ENCODE measurements around the gene ZNF670. TPM values are rescaled to one million over a fixed set of nuclear protein-coding genes. Genes with fewer than 3 reads are reported as not detected.

The ZNF670 gene
- total RNA-seq, 1 experiment from 2014 or later, result 5.2 TPM

- Histone ChIP-seq H3K36me3 (no peaks in the 10 kb centered on the region), H3K4me3 (peak overlapping the region; percentile 45), H3K27me3 (no peaks in the 10 kb centered on the region), H3K9me3 (no peaks in the 10 kb centered on the region)
- DNase-seq, result peak; percentile 35
Observed at GRCh38 chr1:247111259-247111699, 32.7 kb upstream of the ZNF670 start.

GRCh38 chr1:247110627-247111258 lies 32.1 kb upstream of the ZNF670 start:
- no peaks in the 10 kb centered on the region for H3K9me3 ChIP-seq
- H3K4me3 ChIP-seq, result peak overlapping the region; percentile 45
- no peak for DNase-seq
- no peaks in the 10 kb centered on the region for H3K36me3 ChIP-seq
- no peaks in the 10 kb centered on the region for H3K27me3 ChIP-seq

- H3K36me3 ChIP-seq, result peaks cover 2% of the 10 kb centered on the region; the same call in 1 of the 2 replicates
- H3K27me3 ChIP-seq, result no peaks in the 10 kb centered on the region
- no peak for DNase-seq
- H3K4me3 ChIP-seq, result no peak overlapping the region
- peaks cover 19% of the 10 kb centered on the region for H3K9me3 ChIP-seq
Observed at GRCh38 chr1:247107694-247108093, 29.1 kb upstream of the ZNF670 start.

GRCh38 chr1:247105966-247106365 lies 27.4 kb upstream of the ZNF670 start:
- no peak for DNase-seq
- H3K27me3 ChIP-seq, result no peaks in the 10 kb centered on the region

GRCh38 chr1:247104965-247105364 lies 26.4 kb upstream of the ZNF670 start:
- H3K27me3 ChIP-seq, result no peaks in the 10 kb centered on the region
- H3K4me3 ChIP-seq, result peak overlapping the region; percentile 91
- peaks cover 29% of the 10 kb centered on the region for H3K36me3 ChIP-seq
- no peak for DNase-seq
- peaks cover 46% of the 10 kb centered on the region for H3K9me3 ChIP-seq

More at GRCh38 chr1:247105966-247106365, 27.4 kb upstream of the ZNF670 start:
- Histone ChIP-seq H3K36me3 (peaks cover 19% of the 10 kb centered on the region), H3K4me3 (no peak overlapping the region), H3K9me3 (peaks cover 36% of the 10 kb centered on the region)

GRCh38 chr1:247103859-247104591 lies 25.4 kb upstream of the ZNF670 start, which contains the start of gene ZNF669:
TSS of gene ZNF669 (minus strand) at chr1:247104356. CDS start at chr1:247104199, 157 bp downstream.
- H3K9me3 ChIP-seq, result peaks cover 54% of the 10 kb centered on the region
- DNase-seq, result peak; percentile 99
- peak within 1 kb of the TSS; percentile 91 for H3K4me3 ChIP-seq
- no peaks in the 10 kb centered on the region for H3K27me3 ChIP-seq
- H3K36me3 ChIP-seq, result peaks cover 39% of the 10 kb centered on the region

- no peak overlapping the region; the same call in 1 of the 2 replicates for H3K4me3 ChIP-seq
- no peaks in the 10 kb centered on the region for H3K27me3 ChIP-seq
- peaks cover 62% of the 10 kb centered on the region for H3K9me3 ChIP-seq
- DNase-seq, result no peak
- H3K36me3 ChIP-seq, result peaks cover 55% of the 10 kb centered on the region
Observed at GRCh38 chr1:247102381-247102780, 23.8 kb upstream of the ZNF670 start.

GRCh38 chr1:247100676-247101279 lies 22.2 kb upstream of the ZNF670 start:
- no peaks in the 10 kb centered on the region for H3K27me3 ChIP-seq
- no peak for DNase-seq
- H3K36me3 ChIP-seq, result peaks cover 62% of the 10 kb centered on the region
- peaks cover 62% of the 10 kb centered on the region for H3K9me3 ChIP-seq
- no peak overlapping the region for H3K4me3 ChIP-seq

GRCh38 chr1:247096958-247097357 lies 18.3 kb upstream of the ZNF670 start:
- H3K27me3 ChIP-seq, result no peaks in the 10 kb centered on the region
- H3K9me3 ChIP-seq, result peaks cover 38% of the 10 kb centered on the region
- no peak for DNase-seq
- H3K36me3 ChIP-seq, result peaks cover 52% of the 10 kb centered on the region
- no peak overlapping the region for H3K4me3 ChIP-seq

GRCh38 chr1:247096544-247096943 lies 17.9 kb upstream of the ZNF670 start:
- Histone ChIP-seq H3K27me3 (no peaks in the 10 kb centered on the region), H3K4me3 (no peak overlapping the region), H3K9me3 (peaks cover 34% of the 10 kb centered on the region), H3K36me3 (peaks cover 48% of the 10 kb centered on the region)
- no peak for DNase-seq

GRCh38 chr1:247096112-247096511 lies 17.5 kb upstream of the ZNF670 start:
- Histone ChIP-seq H3K9me3 (peaks cover 29% of the 10 kb centered on the region), H3K36me3 (peaks cover 44% of the 10 kb centered on the region), H3K27me3 (no peaks in the 10 kb centered on the region), H3K4me3 (no peak overlapping the region)
- DNase-seq, result no peak

GRCh38 chr1:247090455-247090854 lies 11.8 kb upstream of the ZNF670 start:
- no peak overlapping the region for H3K4me3 ChIP-seq
- H3K27me3 ChIP-seq, result no peaks in the 10 kb centered on the region
- H3K9me3 ChIP-seq, result peaks cover 2% of the 10 kb centered on the region; the same call in 1 of the 2 replicates
- no peak for DNase-seq
- no peaks in the 10 kb centered on the region for H3K36me3 ChIP-seq

GRCh38 chr1:247089616-247090375 lies 11.2 kb upstream of the ZNF670 start:
- Histone ChIP-seq H3K36me3 (no peaks in the 10 kb centered on the region), H3K27me3 (no peaks in the 10 kb centered on the region), H3K9me3 (peaks cover 2% of the 10 kb centered on the region; the same call in 1 of the 2 replicates), H3K4me3 (no peak overlapping the region)
- no peak for DNase-seq

- Histone ChIP-seq H3K36me3 (no peaks in the 10 kb centered on the region), H3K9me3 (no peaks in the 10 kb centered on the region), H3K27me3 (no peaks in the 10 kb centered on the region), H3K4me3 (no peak overlapping the region)
- no peak for DNase-seq
Observed at GRCh38 chr1:247088967-247089366, 10.4 kb upstream of the ZNF670 start.

GRCh38 chr1:247087256-247087655 lies 8.6 kb upstream of the ZNF670 start:
- H3K27me3 ChIP-seq, result no peaks in the 10 kb centered on the region
- no peak overlapping the region for H3K4me3 ChIP-seq
- DNase-seq, result no peak
- no peaks in the 10 kb centered on the region; the same call in 1 of the 2 replicates for H3K9me3 ChIP-seq
- no peaks in the 10 kb centered on the region for H3K36me3 ChIP-seq

- H3K27me3 ChIP-seq, result no peaks in the 10 kb centered on the region
- no peak overlapping the region for H3K4me3 ChIP-seq
- H3K36me3 ChIP-seq, result no peaks in the 10 kb centered on the region
- H3K9me3 ChIP-seq, result no peaks in the 10 kb centered on the region; the same call in 1 of the 2 replicates
- DNase-seq, result no peak
Observed at GRCh38 chr1:247085310-247085709, 6.7 kb upstream of the ZNF670 start.
